ENCODE data around the gene MIDN. TPM values are rescaled to one million over a fixed set of nuclear protein-coding genes. Genes with fewer than 3 reads are reported as not detected.

MIDN gene
- 40.2 to 50.8 TPM (median 42.4 TPM) in 5 replicates for total RNA-seq (2022; extraction: Qiagen RNA extraction; ENCODE audit: low read depth)

GRCh38 chr19:1248139-1248785 lies at the start of gene MIDN:
Gene MIDN (plus strand): TSS chr19:1248583. CDS start chr19:1250297, 1,714 bp downstream.

DNA sequence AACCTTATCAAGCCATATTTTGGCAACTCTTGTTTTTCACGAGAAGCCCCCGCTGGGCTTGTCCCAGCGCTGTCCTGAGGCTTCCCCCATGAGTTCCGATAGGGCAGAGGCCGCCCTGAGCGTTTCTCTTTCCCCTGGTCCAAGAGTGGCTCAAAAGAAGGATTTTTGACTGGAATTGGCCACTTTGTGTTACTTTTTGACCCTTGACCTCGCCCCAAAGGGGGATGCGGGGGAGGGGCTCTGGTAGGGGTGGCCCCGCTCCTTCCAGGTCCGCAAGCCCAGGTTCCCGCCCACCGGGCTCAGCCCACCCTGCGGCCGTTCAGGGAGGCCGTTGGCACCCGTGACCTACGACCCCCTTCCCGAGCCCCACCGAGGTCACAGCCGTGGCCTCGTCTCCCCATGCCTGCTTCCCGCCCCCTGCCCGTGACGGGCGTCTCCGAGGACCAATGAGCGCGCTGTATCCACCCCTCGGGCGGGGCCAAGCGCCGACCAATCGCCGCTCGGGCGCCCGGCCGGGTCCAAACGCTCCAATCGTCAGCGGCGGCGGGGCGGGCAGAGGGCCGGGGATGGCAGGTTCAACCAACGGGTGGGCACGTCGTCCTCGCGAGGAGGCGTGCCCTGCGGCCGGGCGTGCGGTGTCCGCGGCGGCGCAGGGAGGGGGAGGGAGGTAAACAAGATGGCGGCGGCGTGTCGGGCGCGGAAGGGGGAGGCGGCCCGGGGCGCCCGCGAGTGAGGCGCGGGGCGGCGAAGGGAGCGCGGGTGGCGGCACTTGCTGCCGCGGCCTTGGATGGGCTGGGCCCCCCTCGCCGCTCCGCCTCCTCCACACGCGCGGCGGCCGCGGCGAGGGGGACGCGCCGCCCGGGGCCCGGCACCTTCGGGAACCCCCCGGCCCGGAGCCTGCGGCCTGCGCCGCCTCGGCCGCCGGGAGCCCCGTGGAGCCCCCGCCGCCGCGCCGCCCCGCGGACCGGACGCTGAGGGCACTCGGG lies 43.0 kb upstream of the MIDN start, which contains the start of gene STK11:
Gene STK11, plus strand, starts transcription at position 665 of the 986 bp plus-strand sequence. CDS start 1,136 bp downstream, outside the sequence.

DNA sequence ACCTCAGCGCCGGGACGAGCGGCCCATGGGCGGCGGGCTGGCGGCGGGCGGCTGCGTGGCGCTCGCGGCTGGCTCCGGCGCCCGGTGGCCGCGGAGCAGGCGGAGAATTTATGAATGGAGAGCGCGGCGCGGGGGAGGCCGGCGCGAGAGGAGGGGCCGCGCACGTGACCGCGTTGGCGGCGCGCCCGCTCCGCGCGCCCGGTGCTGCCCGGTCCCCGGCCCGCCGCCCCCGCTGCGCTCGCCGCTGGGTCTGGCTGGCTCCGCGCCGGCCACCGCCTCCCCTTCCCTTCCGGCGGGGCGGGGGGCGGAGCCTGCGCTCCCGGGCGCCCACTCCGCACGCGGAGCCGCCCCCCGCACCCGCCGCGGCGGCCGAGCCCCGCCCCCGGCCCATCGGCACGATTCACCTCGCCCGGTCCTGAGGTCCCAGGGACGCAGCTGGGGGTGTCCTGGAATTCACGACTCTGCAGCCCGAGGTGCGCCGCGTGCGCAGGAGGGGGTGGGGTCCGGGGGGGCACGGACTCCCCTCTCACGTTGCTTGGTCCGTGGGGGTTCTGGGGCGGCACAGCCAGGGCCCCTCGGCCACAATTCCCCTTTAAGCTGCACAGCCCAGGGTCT lies 10.5 kb upstream of the MIDN start, which contains the start of gene CBARP:
Gene CBARP, minus strand, starts transcription at position 252 of the 615 bp plus-strand sequence. CDS start 1,905 bp downstream, outside the sequence.

GRCh38 chr19:1241417-1242095 lies 6.8 kb upstream of the MIDN start, which contains the start of gene ATP5F1D:
Gene ATP5F1D (plus strand): TSS chr19:1241751. CDS start chr19:1241851, 100 bp downstream.

DNA sequence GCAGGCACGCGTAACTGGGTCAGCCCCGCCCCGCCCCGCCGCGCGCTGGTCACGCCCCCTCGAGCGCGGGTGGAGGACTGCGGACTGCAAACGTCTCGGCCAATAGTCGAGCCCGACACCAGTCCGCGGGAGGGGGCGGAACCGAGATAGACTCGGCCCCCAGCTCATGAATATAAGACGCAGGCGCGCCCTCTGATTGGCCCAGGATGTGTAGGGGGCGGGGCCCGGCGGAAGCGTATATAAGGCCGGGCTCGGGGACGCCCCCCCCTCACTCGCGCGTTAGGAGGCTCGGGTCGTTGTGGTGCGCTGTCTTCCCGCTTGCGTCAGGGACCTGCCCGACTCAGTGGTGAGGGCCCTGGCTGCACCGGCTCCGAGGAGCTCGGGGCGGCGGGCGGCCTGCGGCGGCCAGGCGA lies 20.7 kb downstream of the MIDN start, which contains the start of gene CIRBP:
Gene CIRBP, plus strand, starts transcription at position 268 of the 413 bp plus-strand sequence. CDS start 1,602 bp downstream, outside the sequence.

GRCh38 chr19:1275260-1275975 lies 27.0 kb downstream of the MIDN start, which contains the start of gene FAM174C:
Gene FAM174C (plus strand): TSS chr19:1275530. CDS start chr19:1275550, 20 bp downstream.

DNA sequence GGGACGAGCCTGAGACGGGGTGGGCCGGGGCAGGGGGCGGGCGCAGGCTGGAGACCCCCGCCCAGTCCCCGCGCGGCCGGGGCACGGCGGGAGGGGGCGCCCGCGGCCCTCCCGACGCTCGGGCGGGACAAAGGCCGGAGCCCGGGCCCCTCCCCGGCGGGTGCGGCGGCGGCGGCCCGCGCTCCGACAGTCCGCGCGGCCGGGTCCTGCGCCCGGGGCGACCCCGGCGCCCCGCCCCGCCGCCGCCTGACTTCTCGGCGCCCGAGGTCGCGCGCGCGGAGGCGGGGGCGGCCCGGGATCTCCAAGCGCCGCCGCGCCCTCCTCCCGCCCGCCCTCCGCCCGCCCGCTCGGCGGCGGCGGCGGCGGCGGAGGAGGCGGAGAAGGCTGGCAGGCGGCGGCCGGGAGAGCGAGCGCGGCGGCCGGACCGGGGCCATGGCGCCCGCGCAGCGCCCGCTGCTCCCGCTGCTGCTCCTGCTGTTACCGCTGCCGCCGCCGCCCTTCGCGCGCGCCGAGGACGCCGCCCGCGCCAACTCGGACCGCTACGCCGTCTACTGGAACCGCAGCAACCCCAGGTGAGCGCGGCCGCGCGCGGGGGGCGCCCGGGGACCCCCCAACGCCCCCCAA lies 37.5 kb downstream of the MIDN start, which contains the start of gene EFNA2:
Gene EFNA2, plus strand, starts transcription at position 137 of the 624 bp plus-strand sequence. Its CDS starts 296 bp downstream, at position 433.

Other genes with a start within 250 kb of the MIDN start
- gene GRIN3B, start 248.2 kb upstream of the MIDN start, total RNA-seq (2022; extraction: Qiagen RNA extraction; ENCODE audit: low read depth) = 1.3 to 3.1 TPM (median 2.6 TPM) in 5 replicates
- gene TMEM259, start 227.5 kb upstream of the MIDN start, total RNA-seq (2022; extraction: Qiagen RNA extraction; ENCODE audit: low read depth) = 72.1 to 118 TPM (median 104 TPM) in 5 replicates
- not detected in 5 replicates for gene RNU6-2, start 227.1 kb upstream of the MIDN start, total RNA-seq (2022; extraction: Qiagen RNA extraction; ENCODE audit: low read depth)
- 48.1 to 59.4 TPM (median 53.7 TPM) in 5 replicates for gene CNN2, start 222.0 kb upstream of the MIDN start, total RNA-seq (2022; extraction: Qiagen RNA extraction; ENCODE audit: low read depth)
- 5.8 to 11.0 TPM (median 7.6 TPM) in 5 replicates for gene ABCA7, start 208.5 kb upstream of the MIDN start, total RNA-seq (2022; extraction: Qiagen RNA extraction; ENCODE audit: low read depth)
- gene ARHGAP45, start 181.4 kb upstream of the MIDN start, total RNA-seq (2022; extraction: Qiagen RNA extraction; ENCODE audit: low read depth) = 1.8 to 2.2 TPM (median 2.0 TPM) in 5 replicates
- gene POLR2E, start 153.2 kb upstream of the MIDN start, total RNA-seq (2022; extraction: Qiagen RNA extraction; ENCODE audit: low read depth) = 175 to 251 TPM (median 234 TPM) in 5 replicates
- 387 to 508 TPM (median 482 TPM) in 5 replicates for gene GPX4, start 144.6 kb upstream of the MIDN start, total RNA-seq (2022; extraction: Qiagen RNA extraction; ENCODE audit: low read depth)
- 31.9 to 52.8 TPM (median 46.5 TPM) in 5 replicates for gene SBNO2, start 74.3 kb upstream of the MIDN start, total RNA-seq (2022; extraction: Qiagen RNA extraction; ENCODE audit: low read depth)
- 38.1 to 41.5 TPM (median 39.5 TPM) in 5 replicates for gene STK11, start 42.8 kb upstream of the MIDN start, total RNA-seq (2022; extraction: Qiagen RNA extraction; ENCODE audit: low read depth)
- 2.7 to 4.6 TPM (median 4.4 TPM) in 5 replicates for gene CBARP, start 10.6 kb upstream of the MIDN start, total RNA-seq (2022; extraction: Qiagen RNA extraction; ENCODE audit: low read depth)
- 82.0 to 171 TPM (median 161 TPM) in 5 replicates for gene ATP5F1D, start 6.8 kb upstream of the MIDN start, total RNA-seq (2022; extraction: Qiagen RNA extraction; ENCODE audit: low read depth)
- gene CIRBP, start 20.7 kb downstream of the MIDN start, total RNA-seq (2022; extraction: Qiagen RNA extraction; ENCODE audit: low read depth) = 84.4 to 193 TPM (median 96.4 TPM) in 5 replicates
- gene FAM174C, start 26.9 kb downstream of the MIDN start, total RNA-seq (2022; extraction: Qiagen RNA extraction; ENCODE audit: low read depth) = 46.2 to 97.9 TPM (median 81.9 TPM) in 5 replicates
- gene EFNA2, start 37.3 kb downstream of the MIDN start, total RNA-seq (2022; extraction: Qiagen RNA extraction; ENCODE audit: low read depth) = 0.98 to 2.3 TPM (median 1.7 TPM) in 5 replicates
- 69.3 to 82.1 TPM (median 71.5 TPM) in 5 replicates for gene NDUFS7, start 135.3 kb downstream of the MIDN start, total RNA-seq (2022; extraction: Qiagen RNA extraction; ENCODE audit: low read depth)
- 22.6 to 42.2 TPM (median 39.2 TPM) in 5 replicates for gene GAMT, start 153.0 kb downstream of the MIDN start, total RNA-seq (2022; extraction: Qiagen RNA extraction; ENCODE audit: low read depth)
- 80.7 to 112 TPM (median 102 TPM) in 5 replicates for gene DAZAP1, start 159.0 kb downstream of the MIDN start, total RNA-seq (2022; extraction: Qiagen RNA extraction; ENCODE audit: low read depth)
- 1,399 to 2,023 TPM (median 1,902 TPM) in 5 replicates for gene RPS15, start 189.8 kb downstream of the MIDN start, total RNA-seq (2022; extraction: Qiagen RNA extraction; ENCODE audit: low read depth)
- 1.3 to 2.0 TPM (median 1.7 TPM) in 5 replicates for gene APC2, start 201.5 kb downstream of the MIDN start, total RNA-seq (2022; extraction: Qiagen RNA extraction; ENCODE audit: low read depth)
- gene C19orf25, start 230.6 kb downstream of the MIDN start, total RNA-seq (2022; extraction: Qiagen RNA extraction; ENCODE audit: low read depth) = 9.6 to 21.2 TPM (median 17.2 TPM) in 5 replicates
- 0.62 to 1.0 TPM (median 0.86 TPM) in 5 replicates for gene PCSK4, start 241.8 kb downstream of the MIDN start, total RNA-seq (2022; extraction: Qiagen RNA extraction; ENCODE audit: low read depth)
- gene REEP6, start 242.6 kb downstream of the MIDN start, total RNA-seq (2022; extraction: Qiagen RNA extraction; ENCODE audit: low read depth) = 3.0 to 5.5 TPM (median 5.3 TPM) in 5 replicates